Lower leg skin (tissue), 3 donors: ENCODE results near the gene ZFP36L1.

ENCODE experiments used
- POLR2A ChIP-seq, 2 donors: fragments of 450-650 bp; IDR thresholded peaks; one replicate each; pipeline ENCODE4 v1.6.1; 2016 to 2017; ENCODE audit warnings: antibody characterized with exemption in 2 of 2, mild to moderate bottlenecking in 1 of 2, moderate library complexity in 1 of 2
- TF ChIP-seq, protein P1 (sequence below), 3 donors: fragments of 450-650 bp; IDR thresholded peaks; one replicate each; pipeline ENCODE4 v1.5.1; 2016; ENCODE audit warnings: antibody characterized with exemption in 3 of 3, mild to moderate bottlenecking in 3 of 3, moderate library complexity in 2 of 3

DNA sequence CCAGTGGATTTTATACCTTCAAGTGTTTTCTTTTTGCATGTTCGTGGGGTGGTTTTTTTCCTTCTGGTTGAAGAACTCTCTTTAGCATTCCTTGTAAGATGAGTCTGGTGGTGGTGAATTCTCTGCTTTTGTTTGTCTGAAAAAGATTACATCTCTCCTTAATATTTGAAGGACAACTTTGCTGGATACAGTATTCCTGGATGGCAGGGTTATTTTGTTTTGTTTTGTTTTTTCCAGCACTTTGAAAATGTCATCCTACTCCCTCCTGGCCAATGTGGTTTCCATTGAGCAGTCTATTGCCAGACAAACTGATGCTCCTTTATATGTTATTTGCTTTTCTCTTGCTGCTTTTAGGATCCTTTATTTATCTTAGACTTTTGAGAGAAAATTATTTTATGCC, 43.2 kb upstream of the ZFP36L1 start:
- TF ChIP-seq, protein P1, sequence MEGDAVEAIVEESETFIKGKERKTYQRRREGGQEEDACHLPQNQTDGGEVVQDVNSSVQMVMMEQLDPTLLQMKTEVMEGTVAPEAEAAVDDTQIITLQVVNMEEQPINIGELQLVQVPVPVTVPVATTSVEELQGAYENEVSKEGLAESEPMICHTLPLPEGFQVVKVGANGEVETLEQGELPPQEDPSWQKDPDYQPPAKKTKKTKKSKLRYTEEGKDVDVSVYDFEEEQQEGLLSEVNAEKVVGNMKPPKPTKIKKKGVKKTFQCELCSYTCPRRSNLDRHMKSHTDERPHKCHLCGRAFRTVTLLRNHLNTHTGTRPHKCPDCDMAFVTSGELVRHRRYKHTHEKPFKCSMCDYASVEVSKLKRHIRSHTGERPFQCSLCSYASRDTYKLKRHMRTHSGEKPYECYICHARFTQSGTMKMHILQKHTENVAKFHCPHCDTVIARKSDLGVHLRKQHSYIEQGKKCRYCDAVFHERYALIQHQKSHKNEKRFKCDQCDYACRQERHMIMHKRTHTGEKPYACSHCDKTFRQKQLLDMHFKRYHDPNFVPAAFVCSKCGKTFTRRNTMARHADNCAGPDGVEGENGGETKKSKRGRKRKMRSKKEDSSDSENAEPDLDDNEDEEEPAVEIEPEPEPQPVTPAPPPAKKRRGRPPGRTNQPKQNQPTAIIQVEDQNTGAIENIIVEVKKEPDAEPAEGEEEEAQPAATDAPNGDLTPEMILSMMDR (IDR thresholded peaks at IDR 0.05), result no peak
- no peak for TF ChIP-seq POLR2A (IDR thresholded peaks at IDR 0.05)
